HL-60 (cell line): ENCODE data around the gene TDRD5.

Experiments used
- DNase-seq, 2 experiments: peaks; one replicate each; pipeline ENCODE4 v3.0.0-alpha.2; 2010 to 2020; ENCODE audit warnings: low read depth in 1 of 2, low spot score in 1 of 2
- H3K27ac ChIP-seq: fragments of 250-450 bp; sonication (Bioruptor Pico); replicated peaks from 2 replicates; pipeline ENCODE4 v1.5.1; 2020; ENCODE audit warnings: mild to moderate bottlenecking, moderate library complexity
- H3K27me3 ChIP-seq: fragments of 250-450 bp; sonication (Bioruptor Pico); 2 replicates; pipeline ENCODE4 v1.5.1; 2021; ENCODE audit warnings: mild to moderate bottlenecking, moderate library complexity; ENCODE audit not compliant: insufficient read depth, poor library complexity, severe bottlenecking
- H3K4me3 ChIP-seq: replicated peaks from 2 replicates; pipeline ENCODE4 v1.5.1; 2011; ENCODE audit warnings: mild to moderate bottlenecking, control low read depth, low read length; ENCODE audit not compliant: insufficient read depth
- CTCF ChIP-seq: IDR thresholded peaks from one replicate; pipeline ENCODE4 v1.5.1; 2011; ENCODE audit warnings: low read length, control low read depth, inconsistent platforms; ENCODE audit not compliant: insufficient read depth
- GABPA ChIP-seq: IDR thresholded peaks from 2 replicates; pipeline ENCODE4 v1.6.1; 2012; ENCODE audit warnings: low read depth
- POLR2AphosphoS5 ChIP-seq: IDR thresholded peaks from 2 replicates; pipeline ENCODE4 v1.6.1; 2012; ENCODE audit warnings: low read depth
- SPI1 ChIP-seq: IDR thresholded peaks from 2 replicates; pipeline ENCODE4 v1.6.1; 2012; ENCODE audit warnings: low read depth, mild to moderate bottlenecking, borderline replicate concordance
- TF ChIP-seq, protein P1 (sequence below): IDR thresholded peaks from 2 replicates; pipeline ENCODE4 v1.6.1; 2012; ENCODE audit warnings: low read depth; ENCODE audit not compliant: insufficient replicate concordance

TDRD5 gene

DNA sequence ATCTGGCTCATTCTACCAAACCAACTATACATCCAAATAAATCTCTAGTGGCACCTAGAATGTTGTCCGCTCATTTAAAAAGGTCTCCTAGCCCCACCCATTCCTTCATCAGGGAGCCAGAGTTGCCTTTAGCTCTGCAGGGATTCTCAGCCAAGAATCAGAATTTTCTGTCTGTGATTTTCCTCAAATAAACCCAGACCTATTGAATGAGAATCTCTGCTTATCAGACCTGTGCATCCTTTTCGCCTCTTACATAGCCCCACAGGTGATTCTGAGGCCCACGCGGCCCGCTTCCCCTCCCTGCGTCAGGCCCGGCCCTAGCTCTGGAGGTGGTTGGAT lies 410 bp upstream of the TDRD5 start:
- TF ChIP-seq, protein P1, sequence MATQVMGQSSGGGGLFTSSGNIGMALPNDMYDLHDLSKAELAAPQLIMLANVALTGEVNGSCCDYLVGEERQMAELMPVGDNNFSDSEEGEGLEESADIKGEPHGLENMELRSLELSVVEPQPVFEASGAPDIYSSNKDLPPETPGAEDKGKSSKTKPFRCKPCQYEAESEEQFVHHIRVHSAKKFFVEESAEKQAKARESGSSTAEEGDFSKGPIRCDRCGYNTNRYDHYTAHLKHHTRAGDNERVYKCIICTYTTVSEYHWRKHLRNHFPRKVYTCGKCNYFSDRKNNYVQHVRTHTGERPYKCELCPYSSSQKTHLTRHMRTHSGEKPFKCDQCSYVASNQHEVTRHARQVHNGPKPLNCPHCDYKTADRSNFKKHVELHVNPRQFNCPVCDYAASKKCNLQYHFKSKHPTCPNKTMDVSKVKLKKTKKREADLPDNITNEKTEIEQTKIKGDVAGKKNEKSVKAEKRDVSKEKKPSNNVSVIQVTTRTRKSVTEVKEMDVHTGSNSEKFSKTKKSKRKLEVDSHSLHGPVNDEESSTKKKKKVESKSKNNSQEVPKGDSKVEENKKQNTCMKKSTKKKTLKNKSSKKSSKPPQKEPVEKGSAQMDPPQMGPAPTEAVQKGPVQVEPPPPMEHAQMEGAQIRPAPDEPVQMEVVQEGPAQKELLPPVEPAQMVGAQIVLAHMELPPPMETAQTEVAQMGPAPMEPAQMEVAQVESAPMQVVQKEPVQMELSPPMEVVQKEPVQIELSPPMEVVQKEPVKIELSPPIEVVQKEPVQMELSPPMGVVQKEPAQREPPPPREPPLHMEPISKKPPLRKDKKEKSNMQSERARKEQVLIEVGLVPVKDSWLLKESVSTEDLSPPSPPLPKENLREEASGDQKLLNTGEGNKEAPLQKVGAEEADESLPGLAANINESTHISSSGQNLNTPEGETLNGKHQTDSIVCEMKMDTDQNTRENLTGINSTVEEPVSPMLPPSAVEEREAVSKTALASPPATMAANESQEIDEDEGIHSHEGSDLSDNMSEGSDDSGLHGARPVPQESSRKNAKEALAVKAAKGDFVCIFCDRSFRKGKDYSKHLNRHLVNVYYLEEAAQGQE, result no peak
- TF ChIP-seq CTCF, result no peak
- no peak for TF ChIP-seq SPI1
- no peak for DNase-seq
- H3K4me3 ChIP-seq, result no peak overlapping the region
- H3K27ac ChIP-seq, result no peak overlapping the region
- H3K27me3 ChIP-seq, result peaks cover 27% of the 10 kb centered on the region

- DNase-seq, result no peak
- no peak overlapping the region for H3K27ac ChIP-seq
- no peak for TF ChIP-seq CTCF
- no peak for TF ChIP-seq POLR2AphosphoS5
- TF ChIP-seq GABPA, result no peak
- no peak for TF ChIP-seq SPI1
- TF ChIP-seq, protein P1, result no peak
- H3K27me3 ChIP-seq, result peaks cover 7% of the 10 kb centered on the region
- H3K4me3 ChIP-seq, result no peak overlapping the region
Observed at GRCh38 chr1:179598631-179599030, 7.0 kb downstream of the TDRD5 start.

DNA sequence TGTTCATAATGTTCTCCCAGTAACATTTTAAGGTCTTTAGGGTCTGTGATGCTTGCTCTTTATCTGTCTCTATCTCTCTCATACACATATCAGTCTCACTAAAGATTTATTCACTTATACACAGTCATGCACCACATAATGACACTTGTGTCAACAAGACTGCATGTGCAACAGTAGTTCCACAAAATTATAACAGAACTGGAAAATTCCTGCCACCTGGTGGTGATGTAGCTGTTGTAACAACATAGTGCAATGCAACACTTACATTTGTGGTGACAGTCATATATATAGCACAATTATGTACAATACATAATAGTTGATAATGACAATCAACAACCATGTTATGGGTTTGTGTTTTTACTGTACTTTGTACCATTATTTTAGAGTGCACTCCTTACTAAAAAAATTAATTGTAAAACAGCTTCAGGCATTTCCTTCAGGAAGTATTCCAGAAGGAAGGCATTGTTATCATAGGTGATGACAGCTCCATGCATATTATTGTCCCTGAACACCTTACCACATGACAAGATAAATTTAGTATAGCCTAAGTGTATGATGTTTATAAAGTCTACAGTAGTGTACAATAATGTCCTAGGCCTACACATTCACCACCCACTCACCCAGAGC lies 8.1 kb downstream of the TDRD5 start:
- H3K27ac ChIP-seq, result no peak overlapping the region
- H3K4me3 ChIP-seq, result no peak overlapping the region
- peak; percentile 36 to 37 for DNase-seq
- H3K27me3 ChIP-seq, result peaks cover 7% of the 10 kb centered on the region
- TF ChIP-seq POLR2AphosphoS5, result no peak
- TF ChIP-seq CTCF, result peak; percentile 21

DNA sequence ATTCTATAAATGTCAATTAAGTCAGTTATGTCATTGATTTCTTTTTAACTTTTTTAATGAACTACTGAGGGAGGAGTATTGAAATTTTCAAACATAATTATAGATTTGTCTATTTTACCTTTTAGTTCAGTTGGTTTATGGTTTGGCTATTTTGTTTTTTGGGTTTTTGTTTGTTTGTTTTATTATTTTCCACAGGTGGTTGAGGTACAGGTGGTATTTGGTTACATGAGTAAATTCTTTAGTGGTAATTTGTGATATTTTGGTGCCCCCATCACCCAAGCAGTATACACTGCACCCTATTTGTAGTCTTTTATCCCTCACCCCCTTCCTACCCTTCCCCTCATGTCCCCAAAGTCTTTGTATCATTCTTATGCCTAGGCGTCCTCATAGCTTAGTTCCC lies 9.5 kb downstream of the TDRD5 start:
- H3K27me3 ChIP-seq, result peaks cover 3% of the 10 kb centered on the region
- DNase-seq, result no peak
- TF ChIP-seq, protein P1, result no peak
- no peak for TF ChIP-seq POLR2AphosphoS5
- TF ChIP-seq GABPA, result no peak
- no peak overlapping the region for H3K27ac ChIP-seq
- no peak overlapping the region for H3K4me3 ChIP-seq
